ENCODE data around the gene PARP11. TPM values are rescaled to one million over a fixed set of nuclear protein-coding genes. Genes with fewer than 3 reads are reported as not detected.

The PARP11 gene
- total and polyA plus RNA-seq, 4 donors: 2.2 to 7.1 (median 4.0) TPM

DNA sequence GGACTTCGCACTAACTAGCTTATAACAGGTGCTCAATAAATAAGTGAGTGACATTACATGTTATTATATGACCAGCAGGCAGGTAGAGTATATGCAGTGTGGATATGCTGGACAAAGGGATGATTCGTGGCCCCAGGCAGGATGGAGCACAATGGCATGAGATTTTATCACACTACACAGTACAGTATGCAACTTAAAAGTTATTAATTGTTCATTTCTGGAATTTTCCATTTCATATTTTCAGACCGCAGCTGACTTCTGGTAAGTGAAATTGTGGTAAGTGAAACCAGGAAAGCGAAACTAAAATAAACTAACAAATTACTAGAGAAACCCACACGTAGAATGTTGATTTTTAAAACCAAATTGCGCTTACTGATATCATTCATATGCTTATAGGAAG lies 3.3 kb downstream of the PARP11 start:
- H3K27ac ChIP-seq (ENCODE audit: low read depth in 1 of 2, low read length in 2 of 2): no peak overlapping the region
- peaks cover 4 to 23% (median 13%) of the 10 kb centered on the region in 4 donors for H3K4me1 ChIP-seq (ENCODE audit: control insufficient read depth in 4 of 4, insufficient read depth in 4 of 4, low read length in 3 of 4)
- no peaks in the 10 kb centered on the region for H3K27me3 ChIP-seq (ENCODE audit: control insufficient read depth in 4 of 4, insufficient read depth in 4 of 4, low read length in 3 of 4)
- no peak for DNase-seq (ENCODE audit: low spot score)
- H3K36me3 ChIP-seq (ENCODE audit: control insufficient read depth in 4 of 4, insufficient read depth in 3 of 4, low read depth in 1 of 4, low read length in 3 of 4): no peaks in the 10 kb centered on the region
- H3K9ac ChIP-seq (ENCODE audit: low read depth in 1 of 2, low read length in 2 of 2): no peak overlapping the region
- H3K9me3 ChIP-seq (ENCODE audit: control insufficient read depth in 4 of 4, low read length in 3 of 4): peaks cover 0 to 5% (median 0%) of the 10 kb centered on the region in 4 donors
- TF ChIP-seq, protein P1, sequence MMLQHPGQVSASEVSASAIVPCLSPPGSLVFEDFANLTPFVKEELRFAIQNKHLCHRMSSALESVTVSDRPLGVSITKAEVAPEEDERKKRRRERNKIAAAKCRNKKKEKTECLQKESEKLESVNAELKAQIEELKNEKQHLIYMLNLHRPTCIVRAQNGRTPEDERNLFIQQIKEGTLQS (IDR thresholded peaks at IDR 0.05): no peak
- TF ChIP-seq TAF1 (conservative IDR thresholded peaks at IDR 0.05) (no peak), JUND (IDR thresholded peaks at IDR 0.05) (no peak), FOXA2 (IDR thresholded peaks at IDR 0.05) (no peak), SP1 (IDR thresholded peaks at IDR 0.05) (no peak), NR2F2 (IDR thresholded peaks at IDR 0.05) (no peak)
- WGBS: 76% methylated on average over 6 of the region's 6 CpGs
- H3K4me3 ChIP-seq (ENCODE audit: low read depth in 1 of 3, low read length in 3 of 3): no peak overlapping the region

DNA sequence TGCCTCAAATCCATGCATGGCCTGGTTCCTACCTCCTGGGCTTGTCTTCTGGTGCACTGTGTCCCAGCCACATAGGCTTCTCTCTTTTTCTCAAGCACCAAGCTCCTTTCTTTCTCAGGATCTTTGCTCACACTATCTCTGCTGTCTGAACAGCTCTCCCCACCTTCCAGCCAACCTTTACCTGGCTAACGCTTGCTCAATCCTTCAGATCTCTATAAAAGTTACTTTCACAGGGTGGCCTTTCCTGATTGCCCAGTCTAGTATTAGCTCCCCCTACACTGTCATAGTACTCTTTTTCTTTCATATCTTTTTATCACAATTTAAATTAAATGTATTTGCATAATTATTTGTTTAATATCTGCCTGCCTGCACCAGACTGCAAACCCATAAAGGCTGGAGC lies 3.8 kb downstream of the PARP11 start:
- no peak overlapping the region for H3K9ac ChIP-seq (ENCODE audit: low read depth in 1 of 2, low read length in 2 of 2)
- TF ChIP-seq HNF4G (IDR thresholded peaks at IDR 0.05) (no peak), FOXA1 (IDR thresholded peaks at IDR 0.05) (no peak), TAF1 (conservative IDR thresholded peaks at IDR 0.05) (no peak), SP1 (IDR thresholded peaks at IDR 0.05) (no peak), JUND (IDR thresholded peaks at IDR 0.05) (no peak), FOXA2 (IDR thresholded peaks at IDR 0.05) (no peak), EGR1 (IDR thresholded peaks at IDR 0.05; ENCODE audit: low read depth in 2 of 2) (no peak)
- TF ChIP-seq, protein P2, sequence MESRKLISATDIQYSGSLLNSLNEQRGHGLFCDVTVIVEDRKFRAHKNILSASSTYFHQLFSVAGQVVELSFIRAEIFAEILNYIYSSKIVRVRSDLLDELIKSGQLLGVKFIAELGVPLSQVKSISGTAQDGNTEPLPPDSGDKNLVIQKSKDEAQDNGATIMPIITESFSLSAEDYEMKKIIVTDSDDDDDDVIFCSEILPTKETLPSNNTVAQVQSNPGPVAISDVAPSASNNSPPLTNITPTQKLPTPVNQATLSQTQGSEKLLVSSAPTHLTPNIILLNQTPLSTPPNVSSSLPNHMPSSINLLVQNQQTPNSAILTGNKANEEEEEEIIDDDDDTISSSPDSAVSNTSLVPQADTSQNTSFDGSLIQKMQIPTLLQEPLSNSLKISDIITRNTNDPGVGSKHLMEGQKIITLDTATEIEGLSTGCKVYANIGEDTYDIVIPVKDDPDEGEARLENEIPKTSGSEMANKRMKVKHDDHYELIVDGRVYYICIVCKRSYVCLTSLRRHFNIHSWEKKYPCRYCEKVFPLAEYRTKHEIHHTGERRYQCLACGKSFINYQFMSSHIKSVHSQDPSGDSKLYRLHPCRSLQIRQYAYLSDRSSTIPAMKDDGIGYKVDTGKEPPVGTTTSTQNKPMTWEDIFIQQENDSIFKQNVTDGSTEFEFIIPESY (IDR thresholded peaks at IDR 0.05): no peak
- TF ChIP-seq, protein P3, sequence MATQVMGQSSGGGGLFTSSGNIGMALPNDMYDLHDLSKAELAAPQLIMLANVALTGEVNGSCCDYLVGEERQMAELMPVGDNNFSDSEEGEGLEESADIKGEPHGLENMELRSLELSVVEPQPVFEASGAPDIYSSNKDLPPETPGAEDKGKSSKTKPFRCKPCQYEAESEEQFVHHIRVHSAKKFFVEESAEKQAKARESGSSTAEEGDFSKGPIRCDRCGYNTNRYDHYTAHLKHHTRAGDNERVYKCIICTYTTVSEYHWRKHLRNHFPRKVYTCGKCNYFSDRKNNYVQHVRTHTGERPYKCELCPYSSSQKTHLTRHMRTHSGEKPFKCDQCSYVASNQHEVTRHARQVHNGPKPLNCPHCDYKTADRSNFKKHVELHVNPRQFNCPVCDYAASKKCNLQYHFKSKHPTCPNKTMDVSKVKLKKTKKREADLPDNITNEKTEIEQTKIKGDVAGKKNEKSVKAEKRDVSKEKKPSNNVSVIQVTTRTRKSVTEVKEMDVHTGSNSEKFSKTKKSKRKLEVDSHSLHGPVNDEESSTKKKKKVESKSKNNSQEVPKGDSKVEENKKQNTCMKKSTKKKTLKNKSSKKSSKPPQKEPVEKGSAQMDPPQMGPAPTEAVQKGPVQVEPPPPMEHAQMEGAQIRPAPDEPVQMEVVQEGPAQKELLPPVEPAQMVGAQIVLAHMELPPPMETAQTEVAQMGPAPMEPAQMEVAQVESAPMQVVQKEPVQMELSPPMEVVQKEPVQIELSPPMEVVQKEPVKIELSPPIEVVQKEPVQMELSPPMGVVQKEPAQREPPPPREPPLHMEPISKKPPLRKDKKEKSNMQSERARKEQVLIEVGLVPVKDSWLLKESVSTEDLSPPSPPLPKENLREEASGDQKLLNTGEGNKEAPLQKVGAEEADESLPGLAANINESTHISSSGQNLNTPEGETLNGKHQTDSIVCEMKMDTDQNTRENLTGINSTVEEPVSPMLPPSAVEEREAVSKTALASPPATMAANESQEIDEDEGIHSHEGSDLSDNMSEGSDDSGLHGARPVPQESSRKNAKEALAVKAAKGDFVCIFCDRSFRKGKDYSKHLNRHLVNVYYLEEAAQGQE (IDR thresholded peaks at IDR 0.05): no peak
- TF ChIP-seq, protein P4, sequence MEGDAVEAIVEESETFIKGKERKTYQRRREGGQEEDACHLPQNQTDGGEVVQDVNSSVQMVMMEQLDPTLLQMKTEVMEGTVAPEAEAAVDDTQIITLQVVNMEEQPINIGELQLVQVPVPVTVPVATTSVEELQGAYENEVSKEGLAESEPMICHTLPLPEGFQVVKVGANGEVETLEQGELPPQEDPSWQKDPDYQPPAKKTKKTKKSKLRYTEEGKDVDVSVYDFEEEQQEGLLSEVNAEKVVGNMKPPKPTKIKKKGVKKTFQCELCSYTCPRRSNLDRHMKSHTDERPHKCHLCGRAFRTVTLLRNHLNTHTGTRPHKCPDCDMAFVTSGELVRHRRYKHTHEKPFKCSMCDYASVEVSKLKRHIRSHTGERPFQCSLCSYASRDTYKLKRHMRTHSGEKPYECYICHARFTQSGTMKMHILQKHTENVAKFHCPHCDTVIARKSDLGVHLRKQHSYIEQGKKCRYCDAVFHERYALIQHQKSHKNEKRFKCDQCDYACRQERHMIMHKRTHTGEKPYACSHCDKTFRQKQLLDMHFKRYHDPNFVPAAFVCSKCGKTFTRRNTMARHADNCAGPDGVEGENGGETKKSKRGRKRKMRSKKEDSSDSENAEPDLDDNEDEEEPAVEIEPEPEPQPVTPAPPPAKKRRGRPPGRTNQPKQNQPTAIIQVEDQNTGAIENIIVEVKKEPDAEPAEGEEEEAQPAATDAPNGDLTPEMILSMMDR (IDR thresholded peaks at IDR 0.05; ENCODE audit: low read depth, low read length, missing input control): no peak
- TF ChIP-seq, protein P5, sequence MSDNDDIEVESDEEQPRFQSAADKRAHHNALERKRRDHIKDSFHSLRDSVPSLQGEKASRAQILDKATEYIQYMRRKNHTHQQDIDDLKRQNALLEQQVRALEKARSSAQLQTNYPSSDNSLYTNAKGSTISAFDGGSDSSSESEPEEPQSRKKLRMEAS (IDR thresholded peaks at IDR 0.05): no peak
- TF ChIP-seq, protein P1 (IDR thresholded peaks at IDR 0.05): no peak
- H3K27me3 ChIP-seq (ENCODE audit: control insufficient read depth in 4 of 4, insufficient read depth in 4 of 4, low read length in 3 of 4): no peaks in the 10 kb centered on the region
- DNase-seq (ENCODE audit: low spot score): no peak
- H3K36me3 ChIP-seq (ENCODE audit: control insufficient read depth in 4 of 4, insufficient read depth in 3 of 4, low read depth in 1 of 4, low read length in 3 of 4): no peaks in the 10 kb centered on the region
- no peak overlapping the region for H3K27ac ChIP-seq (ENCODE audit: low read depth in 1 of 2, low read length in 2 of 2)
- no peak overlapping the region for H3K4me3 ChIP-seq (ENCODE audit: low read depth in 1 of 3, low read length in 3 of 3)
- H3K9me3 ChIP-seq (ENCODE audit: control insufficient read depth in 4 of 4, low read length in 3 of 4): peaks cover 0 to 5% (median 0%) of the 10 kb centered on the region in 4 donors
- peaks cover 4 to 23% (median 13%) of the 10 kb centered on the region in 4 donors for H3K4me1 ChIP-seq (ENCODE audit: control insufficient read depth in 4 of 4, insufficient read depth in 4 of 4, low read length in 3 of 4)
- WGBS: 91% methylated on average over 1 of the region's 1 CpG

All from liver (tissue), 9 donors.